Measurements from ENCODE around the gene VPS16. TPM values are rescaled to one million over a fixed set of nuclear protein-coding genes. Genes with fewer than 3 reads are reported as not detected.
"Not testable (repeated sequence)": the region's sequence is repeated elsewhere in the genome, so short reads cannot be mapped to it uniquely, and the experiment has no call there.

The VPS16 gene
- total RNA-seq, 6 experiments from 2014 or later, result 17.2 to 22.2 (median 19.1) TPM

- Histone ChIP-seq H3K4me1 (no peaks in the 10 kb centered on the region), H3K27me3 (no peaks in the 10 kb centered on the region), H3K27ac (no peak overlapping the region), H3K9me3 (no peaks in the 10 kb centered on the region), H3K4me3 (no peak overlapping the region), H3K36me3 (no peaks in the 10 kb centered on the region)
- TF ChIP-seq POLR2A (IDR thresholded peaks at IDR 0.05), result no peak
- WGBS (ENCODE audit: insufficient coverage, low coverage, low lambda C conversion rate, missing lambda C conversion rate), result 28% methylated on average over 4 of the region's 4 CpGs
- ATAC-seq (peak in 3 of 4 donors; percentile 28 to 48 (median 43)), DNase-seq (no peak)
- intact Hi-C loops (cut with DNase I), result no loop called here
Observed at GRCh38 chr20:2806351-2806701, 34.2 kb upstream of the VPS16 start.

GRCh38 chr20:2807019-2807418 is 33.5 kb upstream of the VPS16 start:
- Histone ChIP-seq H3K4me1 (no peaks in the 10 kb centered on the region), H3K4me3 (no peak overlapping the region), H3K36me3 (no peaks in the 10 kb centered on the region), H3K9me3 (no peaks in the 10 kb centered on the region), H3K27me3 (no peaks in the 10 kb centered on the region), H3K27ac (no peak overlapping the region)
- ATAC-seq (no peak), DNase-seq (peak in 1 of 3 donors; percentile 24)
- no peak for TF ChIP-seq POLR2A (IDR thresholded peaks at IDR 0.05)
- no peak for TF ChIP-seq CTCF (IDR thresholded peaks at IDR 0.05)
- WGBS (ENCODE audit: insufficient coverage, low coverage, low lambda C conversion rate, missing lambda C conversion rate), result 72% methylated on average over 4 of the region's 4 CpGs
- intact Hi-C loops (cut with DNase I), result no loop called here

GRCh38 chr20:2807929-2808328 is 32.6 kb upstream of the VPS16 start:
- H3K9me3 ChIP-seq; ATAC-seq; H3K4me3 ChIP-seq; intact Hi-C loops (cut with DNase I); H3K4me1 ChIP-seq; H3K36me3 ChIP-seq; H3K27me3 ChIP-seq; DNase-seq; H3K27ac ChIP-seq: not testable (repeated sequence)
- no CpG with 5 or more reads among the region's 9 CpGs for WGBS (ENCODE audit: insufficient coverage, low coverage, low lambda C conversion rate, missing lambda C conversion rate)

- Histone ChIP-seq H3K4me3 (no peak overlapping the region), H3K36me3 (no peaks in the 10 kb centered on the region), H3K27me3 (no peaks in the 10 kb centered on the region), H3K27ac (no peak overlapping the region), H3K9me3 (no peaks in the 10 kb centered on the region), H3K4me1 (no peaks in the 10 kb centered on the region)
- DNase-seq (no peak), ATAC-seq (no peak)
- intact Hi-C loops (cut with DNase I), result no loop called here
- TF ChIP-seq POLR2A (IDR thresholded peaks at IDR 0.05) (no peak), CTCF (IDR thresholded peaks at IDR 0.05) (no peak)
- 85% methylated on average over 8 of the region's 10 CpGs for WGBS (ENCODE audit: insufficient coverage, low coverage, low lambda C conversion rate, missing lambda C conversion rate)
Observed at GRCh38 chr20:2809690-2810089, 30.9 kb upstream of the VPS16 start.

GRCh38 chr20:2812189-2812588 is 28.4 kb upstream of the VPS16 start:
- ATAC-seq (no peak), DNase-seq (no peak)
- Histone ChIP-seq H3K27me3 (no peaks in the 10 kb centered on the region), H3K9me3 (no peaks in the 10 kb centered on the region), H3K4me1 (no peaks in the 10 kb centered on the region), H3K27ac (no peak overlapping the region), H3K4me3 (no peak overlapping the region), H3K36me3 (no peaks in the 10 kb centered on the region)
- 65% methylated on average over 3 of the region's 3 CpGs for WGBS (ENCODE audit: insufficient coverage, low coverage, low lambda C conversion rate, missing lambda C conversion rate)
- TF ChIP-seq POLR2A (IDR thresholded peaks at IDR 0.05), result no peak
- TF ChIP-seq CTCF (IDR thresholded peaks at IDR 0.05), result no peak
- intact Hi-C loops (cut with DNase I), result no loop called here

- intact Hi-C loops (cut with DNase I), result no loop called here
- no peak for ATAC-seq
- 90% methylated on average over 1 of the region's 1 CpG for WGBS (ENCODE audit: insufficient coverage, low coverage, low lambda C conversion rate, missing lambda C conversion rate)
- H3K4me1 ChIP-seq, result no peaks in the 10 kb centered on the region
- no peak for TF ChIP-seq CTCF (IDR thresholded peaks at IDR 0.05)
- no peak for TF ChIP-seq POLR2A (IDR thresholded peaks at IDR 0.05)
- no peaks in the 10 kb centered on the region for H3K9me3 ChIP-seq
- H3K4me3 ChIP-seq, result no peak overlapping the region
- no peak for DNase-seq
- H3K27me3 ChIP-seq, result no peaks in the 10 kb centered on the region
- no peaks in the 10 kb centered on the region for H3K36me3 ChIP-seq
- no peak overlapping the region for H3K27ac ChIP-seq
Observed at GRCh38 chr20:2814076-2814475, 26.5 kb upstream of the VPS16 start.
